Aorta (tissue), 5 donors: ENCODE results near the gene KRTAP10-9. TPM values are rescaled to one million over a fixed set of nuclear protein-coding genes. Genes with fewer than 3 reads are reported as not detected.
"Not testable (repeated sequence)": the region's sequence is repeated elsewhere in the genome, so short reads cannot be mapped to it uniquely, and the experiment has no call there.

Experiments
- ATAC-seq: fragments of 200-7000 bp; cut with Tn5 transposase; one replicate; pipeline ENCODE4 v1.9.1; 2022; ENCODE audit warnings: moderate library complexity; ENCODE audit not compliant: low FRiP score
- DNase-seq, 2 donors: peaks; one replicate each; pipeline ENCODE4 v3.0.0-alpha.2; 2020
- H3K27ac ChIP-seq, 2 donors: one replicate each; pipeline ENCODE4 v1.5.1; 2013; ENCODE audit warnings: low read length in 2 of 2, mild to moderate bottlenecking in 2 of 2, moderate library complexity in 2 of 2, control low read depth in 1 of 2, inconsistent platforms in 1 of 2, low read depth in 1 of 2
- H3K27me3 ChIP-seq, 2 donors: one replicate each; pipeline ENCODE4 v1.6.1; 2013; ENCODE audit warnings: control low read depth in 1 of 2, low read length in 1 of 2, mild to moderate bottlenecking in 1 of 2, moderate library complexity in 1 of 2; ENCODE audit not compliant: insufficient read depth in 2 of 2, control insufficient read depth in 1 of 2
- H3K36me3 ChIP-seq, 2 donors: one replicate each; pipeline ENCODE4 v1.6.1; 2013; ENCODE audit warnings: control low read depth in 1 of 2, low read length in 1 of 2, mild to moderate bottlenecking in 1 of 2; ENCODE audit not compliant: insufficient read depth in 2 of 2, control insufficient read depth in 1 of 2
- H3K4me1 ChIP-seq, 2 donors: one replicate each; pipeline ENCODE4 v1.6.1; 2013; ENCODE audit warnings: low read length in 2 of 2, control low read depth in 1 of 2, mild to moderate bottlenecking in 1 of 2, moderate library complexity in 1 of 2; ENCODE audit not compliant: insufficient read depth in 2 of 2, control insufficient read depth in 1 of 2
- H3K4me3 ChIP-seq, 2 donors: one replicate each; pipeline ENCODE4 v1.5.1; 2013; ENCODE audit warnings: low read length in 2 of 2, control low read depth in 1 of 2, mild to moderate bottlenecking in 1 of 2
- H3K9me3 ChIP-seq: one replicate; pipeline ENCODE4 v1.6.1; 2013; ENCODE audit warnings: mild to moderate bottlenecking, low read length; ENCODE audit not compliant: control insufficient read depth
- WGBS, 2 donors: extraction: QIAGEN DNeasy Blood & Tissue Kit; methylation state at CpG; one replicate each; pipeline ENCODE4 v1.1.7; 2013; 5-methylcytosine and 5-hydroxymethylcytosine counted together
- intact Hi-C, 2 donors: fragments of 100-400 bp; cut with DNase I; formaldehyde crosslinking; loops; one replicate each; pipeline versions ENCODE4 v1.14.2 to v1.15.0; 2022
- polyA plus RNA-seq, 2 donors: library from polyadenylated mRNA; stranded (reverse); fragments of 200-250 nt; gene quantifications; one replicate each; pipeline ENCODE4 v1.2.3, GENCODE V29; 2013
- total RNA-seq, 2 donors: library from RNA; stranded (reverse); fragmentation: NEBNext Ultra II Directional; extraction: Animal tissue kit (Norgen Biotek cat#: 25700); gene quantifications; one replicate each; pipeline ENCODE4 v1.2.1, GENCODE V29; 2021
- donor health status: healthy with polysubstance abuse.
- donor health status: Bipolar disorder and iron deficiency.
- donor health status: DM: no; HTN: no; CAD: no.
- donor health status: DM: no; HTN: no; CAD: no.
- donor health status: DM: yes; HTN: yes; CAD: no.

Gene KRTAP10-9
- total and polyA plus RNA-seq, 4 donors = not detected

- DNase-seq = no peak
- Histone ChIP-seq H3K27me3 (no peaks in the 10 kb centered on the region), H3K27ac (no peak overlapping the region), H3K4me3 (no peak overlapping the region), H3K36me3 (no peaks in the 10 kb centered on the region), H3K4me1 (no peaks in the 10 kb centered on the region), H3K9me3 (no peaks in the 10 kb centered on the region)
- WGBS, 2 donors = 30 to 32% methylated on average over 20 of the region's 20 CpGs
- intact Hi-C loops = no loop called here
- ATAC-seq = no peak
Observed at GRCh38 chr21:44593598-44594405, 33.1 kb upstream of the KRTAP10-9 start.

DNA sequence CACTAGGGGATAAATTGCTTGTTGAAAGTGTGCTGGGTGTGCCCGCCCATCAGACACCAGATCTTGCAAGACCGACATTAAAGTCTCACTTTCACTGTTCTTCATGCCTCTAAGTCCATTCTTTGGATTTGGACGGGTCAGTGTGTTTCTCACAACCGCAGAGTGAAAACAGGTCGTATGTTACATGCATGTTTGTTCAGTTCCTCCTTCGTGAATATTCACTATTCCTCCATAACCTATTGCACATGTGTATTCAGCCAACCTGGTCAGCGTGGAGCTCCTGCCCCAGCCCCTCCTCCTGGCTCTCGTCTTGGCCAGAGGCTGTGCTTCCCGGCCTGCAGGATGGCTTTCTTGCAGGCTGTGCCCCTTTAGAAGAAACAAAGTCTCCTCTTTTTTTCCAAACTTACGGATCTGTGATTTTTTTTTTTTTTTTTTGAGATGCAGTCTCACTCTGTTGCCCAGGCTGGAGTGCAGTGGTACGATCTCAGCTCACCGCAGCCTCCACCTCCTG lies 32.4 kb upstream of the KRTAP10-9 start:
- 86 to 90% methylated on average over 12 of the region's 12 CpGs for WGBS, 2 donors
- no peaks in the 10 kb centered on the region for H3K27me3 ChIP-seq

GRCh38 chr21:44595524-44595923 lies 31.4 kb upstream of the KRTAP10-9 start:
- Histone ChIP-seq H3K9me3 (peaks cover 3% of the 10 kb centered on the region), H3K4me1 (no peaks in the 10 kb centered on the region), H3K4me3 (no peak overlapping the region), H3K36me3 (no peaks in the 10 kb centered on the region), H3K27ac (no peak overlapping the region), H3K27me3 (no peaks in the 10 kb centered on the region)
- 79% methylated on average over 6 of the region's 6 CpGs for WGBS, 2 donors
- intact Hi-C loops = no loop called here
- no peak for ATAC-seq
- no peak for DNase-seq

More for the DNA sequence above, 32.4 kb upstream of the KRTAP10-9 start:
- Histone ChIP-seq H3K4me3 (no peak overlapping the region), H3K36me3 (no peaks in the 10 kb centered on the region), H3K27ac (no peak overlapping the region), H3K4me1 (no peaks in the 10 kb centered on the region), H3K9me3 (peaks cover 3% of the 10 kb centered on the region)
- no peak for ATAC-seq
- intact Hi-C loops = no loop called here
- DNase-seq = no peak

DNA sequence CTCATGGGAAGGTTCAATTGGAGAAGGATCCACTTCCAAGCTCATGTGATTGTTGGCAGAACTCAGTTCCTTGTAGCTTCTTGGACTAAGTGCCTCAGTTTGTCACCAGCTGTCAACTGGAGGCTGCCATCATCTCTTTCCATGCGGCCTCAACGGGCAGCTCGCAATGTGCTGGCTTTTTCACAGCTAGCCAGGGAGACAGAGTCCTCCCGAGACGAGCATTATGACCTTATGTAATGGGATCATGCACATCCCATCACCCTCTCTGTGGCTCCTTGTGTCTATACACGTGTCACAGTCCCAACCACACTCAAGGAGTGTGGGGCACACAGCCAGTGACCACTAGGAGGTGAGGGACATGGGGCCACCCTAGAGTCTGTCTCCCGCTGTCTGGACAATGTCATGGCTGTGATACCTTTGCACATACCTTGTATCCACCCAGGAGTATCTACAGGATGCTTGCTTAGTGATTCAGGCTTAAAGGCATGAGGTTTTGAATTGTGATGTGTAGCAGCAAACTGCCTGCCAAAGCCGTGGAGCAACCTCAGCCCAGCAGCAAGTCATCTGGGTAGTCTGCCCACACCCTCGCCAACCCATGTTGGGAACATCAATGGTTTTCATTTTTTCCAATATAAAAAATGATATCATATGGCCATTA lies 30.7 kb upstream of the KRTAP10-9 start:
- no peaks in the 10 kb centered on the region for H3K36me3 ChIP-seq
- 40 to 50% methylated on average over 9 of the region's 9 CpGs for WGBS, 2 donors
- intact Hi-C loops = no loop called here
- H3K27me3 ChIP-seq = no peaks in the 10 kb centered on the region
- peaks cover 3% of the 10 kb centered on the region for H3K9me3 ChIP-seq
- ATAC-seq (no peak), DNase-seq (no peak)
- H3K4me1 ChIP-seq = no peaks in the 10 kb centered on the region
- H3K4me3 ChIP-seq = no peak overlapping the region
- H3K27ac ChIP-seq = no peak overlapping the region

DNA sequence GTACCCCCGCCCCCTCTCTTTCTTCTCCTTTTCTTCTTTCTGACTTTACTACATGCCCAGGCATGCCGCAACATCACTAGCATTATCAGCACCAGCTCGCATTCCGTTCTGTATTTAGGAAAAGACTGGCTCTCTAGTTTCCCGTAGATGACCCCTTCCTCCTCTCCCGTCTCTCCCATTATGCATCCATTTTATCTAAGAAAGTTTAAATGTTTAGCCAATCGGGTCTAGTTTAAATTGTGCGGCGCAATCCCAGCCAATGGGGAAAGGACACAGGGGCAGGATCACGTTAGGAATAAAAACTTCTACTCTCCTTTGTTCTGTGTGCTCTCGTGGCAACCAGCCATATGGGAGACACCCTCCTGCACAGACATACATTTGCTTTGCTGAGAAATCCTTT lies 28.8 kb upstream of the KRTAP10-9 start:
- H3K36me3 ChIP-seq = no peaks in the 10 kb centered on the region
- WGBS, 2 donors = 81 to 82% methylated on average over 11 of the region's 11 CpGs
- peaks cover 3% of the 10 kb centered on the region for H3K9me3 ChIP-seq
- no peaks in the 10 kb centered on the region for H3K27me3 ChIP-seq
- DNase-seq (no peak), ATAC-seq (no peak)
- intact Hi-C loops = no loop called here
- H3K27ac ChIP-seq = no peak overlapping the region
- no peaks in the 10 kb centered on the region for H3K4me1 ChIP-seq
- H3K4me3 ChIP-seq = no peak overlapping the region

DNA sequence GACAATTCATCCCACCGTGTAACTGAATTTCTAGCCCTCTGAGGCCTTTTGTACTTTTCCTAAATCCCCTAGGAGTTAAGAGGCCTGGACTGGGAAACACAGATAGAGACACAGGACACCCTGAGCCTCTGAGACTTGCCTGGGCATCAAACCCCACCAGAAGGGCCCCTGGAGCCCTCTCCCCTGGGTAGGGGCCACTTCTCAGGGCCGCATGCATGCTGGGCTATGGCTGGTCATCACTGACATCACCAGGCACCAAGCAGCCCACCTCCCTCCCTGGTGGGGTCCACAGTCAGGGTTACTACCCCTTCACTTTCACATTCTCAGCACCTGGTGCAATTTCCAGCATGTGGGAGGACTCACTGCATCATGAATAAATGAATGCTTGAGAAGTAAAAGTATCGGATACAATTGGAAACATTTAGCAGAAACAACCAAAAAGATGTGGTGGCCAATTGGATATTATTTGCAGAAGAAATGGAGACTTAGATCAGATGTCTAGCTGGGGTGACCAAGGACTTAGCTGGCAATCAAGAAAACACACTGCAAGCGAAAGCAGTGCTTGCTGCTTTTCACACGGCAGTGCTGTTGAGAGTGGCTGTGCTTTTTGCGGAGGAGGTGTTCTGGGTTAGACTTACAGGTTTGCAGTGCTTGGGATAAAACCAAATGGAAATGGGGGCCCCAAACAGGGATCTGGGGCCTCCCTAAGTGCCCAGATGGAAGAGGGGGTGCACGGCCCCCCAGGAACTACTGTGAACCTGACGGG lies 27.4 kb upstream of the KRTAP10-9 start:
- Histone ChIP-seq H3K27ac (no peak overlapping the region), H3K27me3 (no peaks in the 10 kb centered on the region), H3K36me3 (no peaks in the 10 kb centered on the region), H3K9me3 (peaks cover 4% of the 10 kb centered on the region), H3K4me1 (no peaks in the 10 kb centered on the region), H3K4me3 (no peak overlapping the region)
- intact Hi-C loops = no loop called here
- DNase-seq = no peak
- ATAC-seq = no peak
- WGBS, 2 donors = 87 to 88% methylated on average over 8 of the region's 8 CpGs

- ATAC-seq, intact Hi-C loops, H3K4me3 ChIP-seq, H3K36me3 ChIP-seq, H3K27me3 ChIP-seq, H3K4me1 ChIP-seq, DNase-seq, H3K27ac ChIP-seq, H3K9me3 ChIP-seq: not testable (repeated sequence)
- 56 to 61% methylated on average over 21 to 23 of the region's 23 CpGs for WGBS, 2 donors
Observed at GRCh38 chr21:44600118-44600978, 26.5 kb upstream of the KRTAP10-9 start, which contains the start of gene KRTAP10-7. TSS of gene KRTAP10-7 (plus strand) at chr21:44600597. CDS start at chr21:44600622, 25 bp downstream.

GRCh38 chr21:44601091-44601490 lies 25.8 kb upstream of the KRTAP10-9 start:
- 64 to 75% methylated on average over 9 to 10 of the region's 10 CpGs for WGBS, 2 donors
- H3K27me3 ChIP-seq, H3K36me3 ChIP-seq, H3K4me1 ChIP-seq, intact Hi-C loops, DNase-seq, ATAC-seq, H3K9me3 ChIP-seq, H3K4me3 ChIP-seq, H3K27ac ChIP-seq: not testable (repeated sequence)
